Ramos (cell line): ENCODE data around the gene GBF1.

Experiments used
- in situ Hi-C: fragments of 300-500 bp; cut with MboI; formaldehyde crosslinking; loops from one replicate; pipeline ENCODE4 v1.14.3; 2022; ENCODE audit warnings: low sequenced_read_pairs; ENCODE audit not compliant: unreplicated experiment

Gene GBF1

DNA sequence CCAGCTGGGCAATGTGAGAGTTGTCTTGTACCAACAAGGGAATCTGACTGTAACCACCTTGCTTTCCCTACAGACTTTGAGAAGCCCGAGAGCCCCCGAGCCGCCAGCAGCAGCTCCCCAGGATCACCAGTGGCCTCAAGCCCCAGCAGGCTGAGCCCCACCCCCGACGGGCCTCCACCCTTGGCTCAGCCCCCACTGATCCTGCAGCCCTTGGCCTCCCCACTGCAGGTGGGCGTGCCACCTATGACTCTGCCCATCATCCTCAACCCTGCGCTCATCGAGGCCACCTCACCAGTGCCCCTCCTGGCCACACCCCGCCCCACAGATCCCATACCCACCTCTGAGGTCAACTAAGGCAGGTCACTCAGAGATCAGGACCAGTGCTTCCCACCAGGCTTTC lies 136.7 kb downstream of the GBF1 start:
- in situ Hi-C loops, result no loop called here

DNA sequence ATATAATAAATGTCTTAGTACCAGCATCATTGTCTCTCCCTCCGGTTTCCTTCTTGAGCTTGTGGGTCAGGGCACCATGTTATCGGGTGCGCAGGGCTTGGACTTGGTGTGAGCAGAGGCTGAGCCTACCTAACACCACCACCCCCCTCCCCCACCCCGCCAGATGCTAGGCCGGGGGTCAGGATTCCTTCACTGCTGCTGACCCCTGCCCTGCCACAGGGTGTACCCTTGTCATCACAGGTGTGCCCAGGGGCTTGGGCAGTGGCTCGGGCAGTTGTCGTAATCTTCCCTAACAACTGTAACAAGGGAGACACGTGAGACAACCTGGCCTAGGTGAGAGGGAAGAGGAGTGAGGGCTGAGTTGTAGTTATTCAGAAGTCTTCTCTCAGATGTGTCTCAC lies 137.5 kb downstream of the GBF1 start:
- in situ Hi-C loops, result no loop called here

GRCh38 chr10:102384053-102384452 lies 138.7 kb downstream of the GBF1 start:
- in situ Hi-C loops, result no loop called here

- in situ Hi-C loops, result no loop called here
Measured at GRCh38 chr10:102384606-102385429, 139.5 kb downstream of the GBF1 start.

- in situ Hi-C loops, result loop anchor here (10.0 kb wide), 1 partner anchor 195 kb away; no protein-coding TSS in a partner anchor
Measured at GRCh38 chr10:102389894-102390293, 144.6 kb downstream of the GBF1 start.

GRCh38 chr10:102392306-102392705 lies 147.0 kb downstream of the GBF1 start:
- in situ Hi-C loops, result loop anchor here (10.0 kb wide), 1 partner anchor 192 kb away; no protein-coding TSS in a partner anchor

GRCh38 chr10:102393411-102394078 lies 148.2 kb downstream of the GBF1 start:
- in situ Hi-C loops, result loop anchor here (10.0 kb wide), 1 partner anchor 191 kb away; no protein-coding TSS in a partner anchor

DNA sequence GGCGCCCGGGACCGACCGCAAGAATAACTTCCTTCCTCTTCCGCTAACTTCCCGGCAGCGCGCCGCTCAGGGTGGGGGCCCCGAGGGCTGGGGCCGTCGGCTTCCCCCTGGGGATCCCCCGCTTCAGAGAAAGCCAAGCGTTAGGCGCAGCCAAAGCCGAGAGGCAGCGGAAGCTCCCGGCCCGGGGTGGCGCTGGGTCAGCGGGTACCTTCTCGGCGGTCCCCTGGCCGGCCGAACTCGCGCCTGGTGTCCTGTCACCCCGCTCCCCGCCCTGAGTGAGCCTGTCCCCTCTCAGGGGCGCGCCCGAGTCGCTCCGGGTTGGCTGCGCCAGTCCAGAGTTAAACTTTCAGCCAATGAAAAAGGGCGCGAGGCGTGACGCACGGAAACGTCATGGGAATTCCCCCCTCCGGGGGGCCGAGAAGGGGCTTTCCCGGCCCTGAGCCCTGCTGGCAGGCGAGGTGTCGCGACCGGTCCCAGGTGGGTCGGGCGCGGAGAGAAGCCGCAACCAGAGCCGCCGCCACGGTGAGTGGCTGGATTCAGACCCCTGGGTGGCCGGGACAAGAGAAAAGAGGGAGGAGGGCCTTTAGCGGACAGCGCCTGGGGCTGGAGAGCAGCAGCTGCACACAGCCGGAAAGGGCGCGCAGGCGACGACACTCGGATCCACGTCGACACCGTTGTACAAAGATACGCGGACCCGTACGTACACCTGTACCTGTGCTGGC lies 148.9 kb downstream of the GBF1 start:
- in situ Hi-C loops, result loop anchor here (10.0 kb wide), 1 partner anchor 191 kb away; no protein-coding TSS in a partner anchor

- in situ Hi-C loops, result loop anchor here (10.0 kb wide), 1 partner anchor 190 kb away; no protein-coding TSS in a partner anchor
Measured at GRCh38 chr10:102394801-102395399, 149.6 kb downstream of the GBF1 start.

DNA sequence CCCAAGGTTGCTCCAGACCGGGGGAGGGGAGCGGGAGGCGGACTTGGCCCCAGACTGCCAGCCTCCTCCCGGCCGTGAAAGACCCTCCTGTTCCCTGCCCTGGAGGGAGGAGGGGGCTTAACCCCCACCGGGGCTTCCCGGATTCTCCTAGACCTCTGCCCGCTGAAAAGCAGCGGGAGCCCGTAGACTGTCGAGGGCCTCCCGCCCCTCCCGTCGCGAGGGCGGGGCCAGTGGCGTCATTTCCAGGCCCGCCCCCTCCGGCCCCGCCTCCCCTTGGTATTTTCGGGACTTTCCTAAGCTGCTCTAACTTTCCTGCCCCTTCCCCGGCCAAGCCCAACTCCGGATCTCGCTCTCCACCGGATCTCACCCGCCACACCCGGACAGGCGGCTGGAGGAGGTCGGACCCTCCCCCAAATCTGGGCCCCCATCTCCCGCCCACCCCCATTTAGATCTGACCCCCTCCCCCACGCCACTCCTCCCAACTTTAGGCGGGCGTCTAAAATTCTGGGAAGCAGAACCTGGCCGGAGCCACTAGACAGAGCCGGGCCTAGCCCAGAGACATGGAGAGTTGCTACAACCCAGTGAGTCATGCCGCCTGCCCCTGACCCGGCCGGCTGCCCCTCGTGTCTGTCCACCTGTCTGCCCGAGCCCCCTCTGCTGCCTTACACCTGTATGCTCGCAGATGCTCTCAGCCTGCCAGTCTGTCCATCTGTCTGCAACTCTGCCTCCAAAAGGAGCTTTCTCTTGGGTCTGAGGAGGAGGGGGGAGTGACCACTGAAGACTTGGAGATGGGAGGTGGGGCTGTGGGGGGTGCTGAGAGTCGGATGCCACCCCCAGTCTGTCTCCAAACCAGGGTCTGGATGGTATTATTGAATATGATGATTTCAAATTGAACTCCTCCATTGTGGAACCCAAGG lies 150.3 kb downstream of the GBF1 start, which contains the start of gene NFKB2:
NFKB2 (plus strand) TSS at position 306 of the 917 bp plus-strand sequence; CDS start at position 561, 255 bp downstream.
- in situ Hi-C loops, result loop anchor here (10.0 kb wide), 1 partner anchor 189 kb away; no protein-coding TSS in a partner anchor

DNA sequence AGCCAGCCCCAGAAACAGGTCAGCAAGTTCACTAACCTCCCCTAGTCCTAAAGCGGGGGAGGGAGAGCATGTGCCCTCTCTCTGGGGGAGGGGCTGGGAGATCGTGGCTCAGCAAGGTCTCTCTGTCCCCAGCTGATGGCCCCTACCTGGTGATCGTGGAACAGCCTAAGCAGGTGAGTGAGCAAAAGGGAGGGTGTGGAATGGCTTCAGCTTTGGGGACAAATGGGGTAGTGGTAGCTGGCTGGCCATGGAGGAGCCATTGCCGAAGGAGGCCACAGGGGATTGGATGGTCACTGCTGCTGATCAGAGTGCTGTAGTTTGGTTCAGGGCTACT lies 151.0 kb downstream of the GBF1 start:
- in situ Hi-C loops, result loop anchor here (10.0 kb wide), 1 partner anchor 189 kb away; no protein-coding TSS in a partner anchor

- in situ Hi-C loops, result loop anchor here (10.0 kb wide), 1 partner anchor 188 kb away; no protein-coding TSS in a partner anchor
Measured at GRCh38 chr10:102396730-102397151, 151.4 kb downstream of the GBF1 start.

DNA sequence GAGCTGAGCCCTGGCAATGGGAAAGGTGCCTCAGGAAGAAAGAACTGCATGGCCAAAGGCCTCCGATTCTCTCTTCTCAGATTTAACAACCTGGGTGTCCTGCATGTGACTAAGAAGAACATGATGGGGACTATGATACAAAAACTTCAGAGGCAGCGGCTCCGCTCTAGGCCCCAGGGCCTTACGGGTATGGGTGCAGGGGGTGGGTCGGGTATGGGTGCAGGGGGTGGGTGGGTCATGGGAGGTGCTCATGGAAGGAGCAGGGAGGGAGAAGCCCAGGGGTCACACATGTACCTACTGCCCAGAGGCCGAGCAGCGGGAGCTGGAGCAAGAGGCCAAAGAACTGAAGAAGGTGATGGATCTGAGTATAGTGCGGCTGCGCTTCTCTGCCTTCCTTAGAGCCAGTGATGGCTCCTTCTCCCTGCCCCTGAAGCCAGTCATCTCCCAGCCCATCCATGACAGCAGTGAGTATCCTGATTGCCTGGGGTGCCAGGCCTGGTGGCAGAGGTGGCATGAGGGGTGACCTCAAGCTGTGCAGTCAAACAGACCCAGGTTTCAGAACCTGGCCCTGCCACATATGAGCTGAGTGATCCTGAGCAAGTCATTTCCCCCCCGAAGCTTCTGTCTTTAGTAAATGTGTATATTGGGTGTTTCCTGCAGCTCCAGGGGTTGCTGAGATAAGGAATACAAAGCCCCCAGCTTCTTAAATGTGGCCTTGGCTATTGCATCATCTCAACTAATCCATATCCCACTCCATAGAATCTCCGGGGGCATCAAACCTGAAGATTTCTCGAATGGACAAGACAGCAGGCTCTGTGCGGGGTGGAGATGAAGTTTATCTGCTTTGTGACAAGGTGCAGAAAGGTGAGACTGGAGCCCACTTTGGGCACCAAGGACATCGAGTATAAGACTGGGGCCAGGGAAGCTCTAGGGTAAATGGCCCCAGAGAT lies 152.2 kb downstream of the GBF1 start:
- in situ Hi-C loops, result loop anchor here (10.0 kb wide), 1 partner anchor 187 kb away; no protein-coding TSS in a partner anchor

DNA sequence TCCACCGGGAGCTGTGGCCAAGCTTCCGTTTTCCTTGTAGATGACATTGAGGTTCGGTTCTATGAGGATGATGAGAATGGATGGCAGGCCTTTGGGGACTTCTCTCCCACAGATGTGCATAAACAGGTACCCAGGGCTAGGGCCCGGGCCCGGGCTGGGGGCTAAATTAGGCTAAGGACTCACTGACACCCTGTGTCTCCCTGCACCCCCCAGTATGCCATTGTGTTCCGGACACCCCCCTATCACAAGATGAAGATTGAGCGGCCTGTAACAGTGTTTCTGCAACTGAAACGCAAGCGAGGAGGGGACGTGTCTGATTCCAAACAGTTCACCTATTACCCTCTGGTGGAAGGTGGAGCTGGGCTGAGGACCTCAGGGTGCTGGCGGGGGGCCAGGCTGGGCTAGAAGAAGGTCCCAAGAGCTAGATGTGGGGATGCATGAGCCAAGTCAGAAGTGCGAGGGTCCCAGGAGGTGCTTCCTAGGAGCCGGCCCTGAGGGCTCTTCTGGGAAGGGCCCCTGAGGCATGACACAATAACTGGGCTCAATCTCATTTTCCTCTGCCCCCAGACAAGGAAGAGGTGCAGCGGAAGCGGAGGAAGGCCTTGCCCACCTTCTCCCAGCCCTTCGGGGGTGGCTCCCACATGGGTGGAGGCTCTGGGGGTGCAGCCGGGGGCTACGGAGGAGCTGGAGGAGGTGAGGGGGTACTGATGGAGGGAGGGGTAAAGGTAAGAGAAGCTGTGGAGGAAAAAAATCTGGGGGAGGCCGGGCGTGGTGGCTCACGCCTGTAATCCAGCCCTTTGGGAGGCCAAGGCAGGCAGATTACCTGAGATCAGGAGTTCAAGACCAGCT lies 153.1 kb downstream of the GBF1 start:
- in situ Hi-C loops, result loop anchor here (10.0 kb wide), 1 partner anchor 186 kb away; no protein-coding TSS in a partner anchor

DNA sequence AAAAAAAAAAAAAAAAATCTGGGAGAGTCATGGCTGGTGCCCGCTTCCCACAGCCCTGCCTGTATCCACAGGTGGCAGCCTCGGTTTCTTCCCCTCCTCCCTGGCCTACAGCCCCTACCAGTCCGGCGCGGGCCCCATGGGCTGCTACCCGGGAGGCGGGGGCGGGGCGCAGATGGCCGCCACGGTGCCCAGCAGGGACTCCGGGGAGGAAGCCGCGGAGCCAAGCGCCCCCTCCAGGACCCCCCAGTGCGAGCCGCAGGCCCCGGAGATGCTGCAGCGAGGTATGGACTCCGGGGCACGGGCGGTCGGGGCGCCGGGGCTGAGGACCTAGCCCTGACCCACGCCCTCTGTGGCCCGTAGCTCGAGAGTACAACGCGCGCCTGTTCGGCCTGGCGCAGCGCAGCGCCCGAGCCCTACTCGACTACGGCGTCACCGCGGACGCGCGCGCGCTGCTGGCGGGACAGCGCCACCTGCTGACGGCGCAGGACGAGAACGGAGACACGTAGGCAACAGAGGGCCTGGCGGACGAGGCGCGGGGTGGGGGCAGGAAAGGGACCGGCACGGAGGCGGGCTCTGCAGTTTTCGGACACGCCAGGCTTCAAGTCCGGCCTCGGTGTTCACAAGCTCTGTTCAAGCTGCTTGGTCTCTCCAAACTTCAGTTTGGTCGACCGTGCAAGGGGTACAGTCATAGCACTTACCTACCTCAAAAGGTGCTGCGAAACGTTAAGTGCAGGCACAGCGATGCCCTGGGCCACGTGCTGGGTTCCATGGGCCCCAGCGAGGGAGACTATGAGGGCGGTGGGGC lies 154.1 kb downstream of the GBF1 start:
- in situ Hi-C loops, result loop anchor here (10.0 kb wide), 1 partner anchor 185 kb away; no protein-coding TSS in a partner anchor

DNA sequence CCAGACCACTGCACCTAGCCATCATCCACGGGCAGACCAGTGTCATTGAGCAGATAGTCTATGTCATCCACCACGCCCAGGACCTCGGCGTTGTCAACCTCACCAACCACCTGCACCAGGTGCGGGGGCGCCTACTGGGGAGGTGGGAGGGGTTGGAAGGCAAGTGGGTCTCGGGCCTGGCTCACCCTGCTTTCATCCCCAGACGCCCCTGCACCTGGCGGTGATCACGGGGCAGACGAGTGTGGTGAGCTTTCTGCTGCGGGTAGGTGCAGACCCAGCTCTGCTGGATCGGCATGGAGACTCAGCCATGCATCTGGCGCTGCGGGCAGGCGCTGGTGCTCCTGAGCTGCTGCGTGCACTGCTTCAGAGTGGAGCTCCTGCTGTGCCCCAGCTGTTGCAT lies 154.7 kb downstream of the GBF1 start:
- in situ Hi-C loops, result no loop called here
